Peyer's patch (tissue), 4 donors: Measurements from ENCODE around the gene DAPK1.

Experiments
- POLR2A ChIP-seq, 2 donors: fragments of 450-650 bp; IDR thresholded peaks; one replicate each; pipeline ENCODE4 v1.5.1; 2017; ENCODE audit warnings: antibody characterized with exemption in 2 of 2, mild to moderate bottlenecking in 2 of 2, moderate library complexity in 2 of 2
- TF ChIP-seq, protein P1 (sequence below), 6 experiments: fragments of 450-650 bp in 4 of 6; fragments of 200-600 bp in 2 of 6; sonication (generic) in 1 of 6; IDR thresholded peaks; one replicate each; pipeline ENCODE4 v1.5.1; 2017 to 2019; ENCODE audit warnings: antibody characterized with exemption in 6 of 6, mild to moderate bottlenecking in 3 of 6, moderate library complexity in 1 of 6

DNA sequence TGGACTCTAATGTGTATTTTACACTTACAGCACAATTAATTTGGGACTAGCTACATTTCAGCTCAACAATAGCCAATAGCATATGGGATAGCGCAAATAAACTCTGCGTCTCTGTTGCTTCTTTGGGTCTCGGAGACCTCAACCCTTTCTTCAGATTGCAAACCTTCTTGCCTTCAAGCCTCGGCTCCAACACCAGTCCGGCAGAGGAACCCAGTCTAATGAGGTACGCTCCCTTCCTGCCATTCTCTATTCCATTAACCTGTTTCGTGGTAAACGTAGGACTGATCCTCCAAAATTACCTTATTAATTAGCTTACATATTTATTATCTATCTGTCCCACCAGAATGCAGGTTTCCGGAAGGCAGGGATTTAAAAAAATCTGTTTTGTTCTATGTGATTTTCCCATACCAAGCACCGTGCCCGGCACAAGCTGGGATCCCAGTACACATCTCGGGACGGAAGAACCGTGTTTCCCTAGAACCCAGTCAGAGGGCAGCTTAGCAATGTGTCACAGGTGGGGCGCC lies 525 bp upstream of the DAPK1 start:
- TF ChIP-seq, protein P1, sequence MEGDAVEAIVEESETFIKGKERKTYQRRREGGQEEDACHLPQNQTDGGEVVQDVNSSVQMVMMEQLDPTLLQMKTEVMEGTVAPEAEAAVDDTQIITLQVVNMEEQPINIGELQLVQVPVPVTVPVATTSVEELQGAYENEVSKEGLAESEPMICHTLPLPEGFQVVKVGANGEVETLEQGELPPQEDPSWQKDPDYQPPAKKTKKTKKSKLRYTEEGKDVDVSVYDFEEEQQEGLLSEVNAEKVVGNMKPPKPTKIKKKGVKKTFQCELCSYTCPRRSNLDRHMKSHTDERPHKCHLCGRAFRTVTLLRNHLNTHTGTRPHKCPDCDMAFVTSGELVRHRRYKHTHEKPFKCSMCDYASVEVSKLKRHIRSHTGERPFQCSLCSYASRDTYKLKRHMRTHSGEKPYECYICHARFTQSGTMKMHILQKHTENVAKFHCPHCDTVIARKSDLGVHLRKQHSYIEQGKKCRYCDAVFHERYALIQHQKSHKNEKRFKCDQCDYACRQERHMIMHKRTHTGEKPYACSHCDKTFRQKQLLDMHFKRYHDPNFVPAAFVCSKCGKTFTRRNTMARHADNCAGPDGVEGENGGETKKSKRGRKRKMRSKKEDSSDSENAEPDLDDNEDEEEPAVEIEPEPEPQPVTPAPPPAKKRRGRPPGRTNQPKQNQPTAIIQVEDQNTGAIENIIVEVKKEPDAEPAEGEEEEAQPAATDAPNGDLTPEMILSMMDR (IDR thresholded peaks at IDR 0.05) = no peak
- TF ChIP-seq POLR2A (IDR thresholded peaks at IDR 0.05) = no peak
